Stimulated activated CD4-positive, alpha-beta T cell treated with anti-CD3 and anti-CD28 coated beads, Interleukin-2, amount 100 ng/mL, for 24 hours (primary cell): ENCODE data around the gene PAK3.

Source experiments
- DNase-seq, 2 donors: peaks; one replicate each; pipeline ENCODE4 v3.0.0-alpha.2; 2020

PAK3 gene

GRCh38 chrX:111265486-111265885 is 169.5 kb downstream of the PAK3 start:
- DNase-seq, result no peak

GRCh38 chrX:111268506-111268905 is 172.5 kb downstream of the PAK3 start:
- no peak for DNase-seq

DNA sequence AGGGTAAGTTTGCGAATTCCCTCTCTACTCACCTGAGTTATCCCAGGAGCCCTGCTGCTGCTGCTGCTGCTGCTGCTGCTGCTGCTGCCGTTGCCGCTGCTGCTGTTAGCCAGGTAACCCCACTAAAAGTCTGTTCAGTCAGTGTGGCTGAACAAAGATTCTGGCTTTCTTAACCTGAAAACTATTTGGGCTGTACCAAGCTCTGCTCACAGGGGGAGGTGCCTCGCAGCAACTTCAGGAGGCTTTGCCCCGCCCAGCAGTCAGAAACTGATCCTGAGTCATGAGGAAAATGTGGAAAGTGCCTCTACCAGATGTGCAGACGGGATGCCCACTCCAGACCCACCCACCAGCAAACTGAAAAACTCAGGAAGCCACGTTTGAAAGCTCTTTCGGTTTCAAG is 174.3 kb downstream of the PAK3 start, which contains the start of gene CAPN6:
Gene CAPN6 (minus strand): TSS at position 145 of the 400 bp plus-strand sequence. CDS start 6,547 bp downstream, outside the sequence.
- DNase-seq, result no peak
